ENCODE results near the gene SH2D5. TPM values are rescaled to one million over a fixed set of nuclear protein-coding genes. Genes with fewer than 3 reads are reported as not detected.

The SH2D5 gene
- total RNA-seq = under 1 TPM in 1 of 2 donors, not detected in 1; 0.52 TPM
- polyA plus RNA-seq = under 1 TPM; 0.37 to 0.93 TPM
- long read RNA-seq, donor 1 = 0 reads
- long read RNA-seq, donor 2 = 0 reads
- long read RNA-seq, donor 3 = 0 reads
- long read RNA-seq, donor 4 = 0 reads
- long read RNA-seq, donor 5 = 0 reads

DNA sequence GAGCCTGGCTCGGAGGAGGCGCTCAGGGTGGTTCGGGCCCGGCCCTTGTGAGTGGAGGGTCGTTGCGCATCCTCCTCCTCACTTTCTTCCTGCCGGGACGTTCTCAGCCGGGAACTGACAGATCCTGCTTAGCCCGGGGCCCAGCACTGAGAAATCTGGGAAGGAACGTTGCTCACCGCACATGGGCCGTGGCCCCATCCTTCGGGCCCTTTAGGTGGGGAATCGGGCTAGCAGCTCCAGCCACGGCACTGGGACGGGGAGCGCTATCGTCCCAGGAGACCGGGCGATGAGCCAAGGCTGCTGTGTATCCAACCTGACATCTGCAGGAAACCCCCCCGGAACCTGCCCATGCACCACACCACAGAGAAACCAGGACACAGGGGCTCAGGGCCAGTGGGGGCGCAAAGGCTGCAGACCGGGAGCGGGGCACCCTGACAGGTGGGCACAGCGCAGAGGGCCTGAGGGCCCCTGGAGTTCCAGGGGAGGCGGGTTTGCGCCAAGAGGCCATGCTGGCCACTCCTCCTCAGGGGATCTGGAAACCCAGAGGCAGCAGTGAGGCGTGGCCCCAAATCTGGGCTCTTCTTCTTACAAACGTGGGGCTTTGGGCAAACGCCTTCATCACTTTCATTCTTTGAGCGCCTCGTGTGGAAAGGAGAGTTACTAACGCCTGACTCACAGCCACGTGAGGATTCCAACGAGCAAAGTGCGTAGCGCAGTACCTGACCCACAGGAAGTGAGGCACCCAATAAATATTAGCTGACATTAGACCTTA, at the start of gene SH2D5:
Gene SH2D5, minus strand, starts transcription at position 116 of the 772 bp plus-strand sequence. CDS start 4,659 bp downstream, outside the sequence.
- H3K4me1 ChIP-seq (ENCODE audit: control insufficient read depth in 5 of 5, insufficient read depth in 5 of 5, low read length in 5 of 5) = peaks cover 0 to 16% (median 8%) of the 10 kb centered on the region in 5 donors
- peak; percentile 65 for ATAC-seq (ENCODE audit: insufficient read depth, low FRiP score)
- peaks cover 0 to 9% (median 2%) of the 10 kb centered on the region in 4 donors for H3K36me3 ChIP-seq (ENCODE audit: control insufficient read depth in 4 of 4, insufficient read depth in 4 of 4, low read length in 4 of 4)
- H3K9me3 ChIP-seq (ENCODE audit: control insufficient read depth in 4 of 4, insufficient read depth in 3 of 4, low read length in 3 of 4) = no peaks in the 10 kb centered on the region
- TF ChIP-seq, protein P1, sequence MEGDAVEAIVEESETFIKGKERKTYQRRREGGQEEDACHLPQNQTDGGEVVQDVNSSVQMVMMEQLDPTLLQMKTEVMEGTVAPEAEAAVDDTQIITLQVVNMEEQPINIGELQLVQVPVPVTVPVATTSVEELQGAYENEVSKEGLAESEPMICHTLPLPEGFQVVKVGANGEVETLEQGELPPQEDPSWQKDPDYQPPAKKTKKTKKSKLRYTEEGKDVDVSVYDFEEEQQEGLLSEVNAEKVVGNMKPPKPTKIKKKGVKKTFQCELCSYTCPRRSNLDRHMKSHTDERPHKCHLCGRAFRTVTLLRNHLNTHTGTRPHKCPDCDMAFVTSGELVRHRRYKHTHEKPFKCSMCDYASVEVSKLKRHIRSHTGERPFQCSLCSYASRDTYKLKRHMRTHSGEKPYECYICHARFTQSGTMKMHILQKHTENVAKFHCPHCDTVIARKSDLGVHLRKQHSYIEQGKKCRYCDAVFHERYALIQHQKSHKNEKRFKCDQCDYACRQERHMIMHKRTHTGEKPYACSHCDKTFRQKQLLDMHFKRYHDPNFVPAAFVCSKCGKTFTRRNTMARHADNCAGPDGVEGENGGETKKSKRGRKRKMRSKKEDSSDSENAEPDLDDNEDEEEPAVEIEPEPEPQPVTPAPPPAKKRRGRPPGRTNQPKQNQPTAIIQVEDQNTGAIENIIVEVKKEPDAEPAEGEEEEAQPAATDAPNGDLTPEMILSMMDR (IDR thresholded peaks at IDR 0.05; ENCODE audit: control extremely low read depth, extremely low read depth) = no peak
- H3K27me3 ChIP-seq (ENCODE audit: control insufficient read depth in 3 of 3, insufficient read depth in 3 of 3, low read length in 2 of 3) = peaks cover 0 to 43% (median 26%) of the 10 kb centered on the region in 3 donors
- 0 to 1% methylated on average over 38 of the region's 38 CpGs for WGBS, 2 donors
- H3K4me3 ChIP-seq = peak within 1 kb of the TSS; percentile 50
- peak; percentile 56 to 76 (median 67) for DNase-seq
- no peak within 1 kb of the TSS for H3K9ac ChIP-seq (ENCODE audit: insufficient read depth in 1 of 2, low read length in 2 of 2)
- peak within 1 kb of the TSS; percentile 59 to 82 for H3K27ac ChIP-seq (ENCODE audit: low read depth in 1 of 2, low read length in 1 of 2)

DNA sequence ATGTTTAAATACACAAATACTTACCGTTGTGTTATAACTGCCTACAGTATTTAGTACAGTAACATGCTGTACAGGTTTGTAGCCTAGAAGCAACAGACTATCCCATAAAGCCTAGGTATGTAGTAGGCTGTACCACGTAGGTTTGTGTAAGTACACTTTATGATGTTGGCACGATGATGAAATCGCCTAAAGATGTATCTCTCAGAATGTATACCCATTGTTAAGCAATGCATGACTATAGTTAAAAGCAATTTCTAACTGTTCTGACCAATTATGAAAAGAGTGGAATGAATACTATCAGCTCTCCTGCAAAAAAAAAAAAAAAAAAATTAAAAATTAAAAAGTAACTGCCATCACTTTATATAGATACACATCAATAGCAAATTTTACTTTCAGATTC, 43.2 kb upstream of the SH2D5 start:
- H3K9ac ChIP-seq (ENCODE audit: insufficient read depth in 1 of 2, low read length in 2 of 2) = no peak overlapping the region
- no peak for DNase-seq
- H3K36me3 ChIP-seq (ENCODE audit: control insufficient read depth in 4 of 4, insufficient read depth in 4 of 4, low read length in 4 of 4) = peaks cover 9 to 54% (median 24%) of the 10 kb centered on the region in 4 donors
- ATAC-seq (ENCODE audit: insufficient read depth, low FRiP score) = no peak
- 88 to 91% methylated on average over 4 of the region's 4 CpGs for WGBS, 2 donors
- TF ChIP-seq, protein P1 (IDR thresholded peaks at IDR 0.05; ENCODE audit: control extremely low read depth, extremely low read depth) = no peak
- no peaks in the 10 kb centered on the region for H3K9me3 ChIP-seq (ENCODE audit: control insufficient read depth in 4 of 4, insufficient read depth in 3 of 4, low read length in 3 of 4)
- no peak overlapping the region for H3K4me3 ChIP-seq
- H3K4me1 ChIP-seq (ENCODE audit: control insufficient read depth in 5 of 5, insufficient read depth in 5 of 5, low read length in 5 of 5) = peaks cover 0 to 7% (median 0%) of the 10 kb centered on the region in 5 donors
- no peak overlapping the region for H3K27ac ChIP-seq (ENCODE audit: low read depth in 1 of 2, low read length in 1 of 2)
- no peaks in the 10 kb centered on the region for H3K27me3 ChIP-seq (ENCODE audit: control insufficient read depth in 3 of 3, insufficient read depth in 3 of 3, low read length in 2 of 3)

DNA sequence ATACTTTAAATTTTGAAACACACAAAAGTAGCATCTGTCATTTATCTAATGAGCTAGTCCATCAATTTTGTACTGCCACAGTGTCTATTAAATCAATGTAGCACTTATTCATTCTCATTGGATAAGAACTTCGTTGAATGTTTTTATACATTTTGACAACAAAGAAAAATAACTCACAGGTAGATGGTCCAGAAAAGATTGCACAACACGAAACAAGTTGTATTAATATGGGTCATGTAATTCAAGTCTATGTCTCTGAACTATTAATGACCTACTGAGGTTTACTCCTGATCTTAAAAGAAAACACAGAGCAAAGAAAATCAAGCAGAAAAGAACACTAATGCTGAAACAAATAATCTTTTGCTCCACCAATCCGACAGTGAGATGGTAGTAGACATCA, 39.3 kb upstream of the SH2D5 start:
- Histone ChIP-seq H3K27ac (ENCODE audit: low read depth in 1 of 2, low read length in 1 of 2) (no peak overlapping the region), H3K36me3 (ENCODE audit: control insufficient read depth in 4 of 4, insufficient read depth in 4 of 4, low read length in 4 of 4) (peaks cover 25 to 74% (median 38%) of the 10 kb centered on the region in 4 donors), H3K4me3 (no peak overlapping the region), H3K27me3 (ENCODE audit: control insufficient read depth in 3 of 3, insufficient read depth in 3 of 3, low read length in 2 of 3) (no peaks in the 10 kb centered on the region), H3K9me3 (ENCODE audit: control insufficient read depth in 4 of 4, insufficient read depth in 3 of 4, low read length in 3 of 4) (no peaks in the 10 kb centered on the region), H3K4me1 (ENCODE audit: control insufficient read depth in 5 of 5, insufficient read depth in 5 of 5, low read length in 5 of 5) (no peaks in the 10 kb centered on the region), H3K9ac (ENCODE audit: insufficient read depth in 1 of 2, low read length in 2 of 2) (no peak overlapping the region)
- WGBS, 2 donors = 90 to 94% methylated on average over 3 of the region's 3 CpGs
- TF ChIP-seq, protein P1 (IDR thresholded peaks at IDR 0.05; ENCODE audit: control extremely low read depth, extremely low read depth) = no peak
- ATAC-seq (ENCODE audit: insufficient read depth, low FRiP score) (no peak), DNase-seq (no peak)
